GM23338 (cell line): ENCODE measurements around the gene ATOH8. TPM values are rescaled to one million over a fixed set of nuclear protein-coding genes. Genes with fewer than 3 reads are reported as not detected.

Experiments
- ATAC-seq: fragments of 200-7000 bp; cut with Tn5 transposase; 3 replicates; pipeline ENCODE4 v1.9.1; 2020
- DNase-seq: peaks from one replicate; pipeline ENCODE4 v3.0.0-alpha.2; 2015; ENCODE audit warnings: low spot score
- H2AFZ ChIP-seq: fragments of 200-600 bp; sonication (generic); 2 replicates; pipeline ENCODE4 v1.8.0; 2016; ENCODE audit warnings: antibody characterized with exemption, mild to moderate bottlenecking, moderate library complexity
- H3F3A ChIP-seq: fragments of 200-600 bp; sonication (generic); replicated peaks from 2 replicates; pipeline ENCODE4 v1.8.0; 2017; ENCODE audit warnings: antibody characterized with exemption, mixed run types, low read depth
- H3K27ac ChIP-seq: fragments of 200-600 bp; sonication (generic); 2 replicates; pipeline ENCODE4 v1.6.1; 2016; ENCODE audit warnings: low read depth
- H3K27me3 ChIP-seq: fragments of 200-600 bp; sonication (generic); 2 replicates; pipeline ENCODE4 v1.8.0; 2016; ENCODE audit warnings: mild to moderate bottlenecking, mixed run types, moderate library complexity; ENCODE audit not compliant: insufficient read depth
- H3K36me3 ChIP-seq: fragments of 200-600 bp; sonication (generic); 2 replicates; pipeline ENCODE4 v1.8.0; 2016; ENCODE audit warnings: mild to moderate bottlenecking; ENCODE audit not compliant: insufficient read depth
- H3K4me1 ChIP-seq: fragments of 200-600 bp; sonication (generic); 2 replicates; pipeline ENCODE4 v1.8.0; 2016; ENCODE audit warnings: mild to moderate bottlenecking, moderate library complexity; ENCODE audit not compliant: insufficient read depth
- H3K4me2 ChIP-seq: fragments of 200-600 bp; sonication (generic); 2 replicates; pipeline ENCODE4 v1.7.1; 2017; ENCODE audit warnings: mixed run types
- H3K4me3 ChIP-seq: fragments of 200-600 bp; sonication (generic); 2 replicates; pipeline ENCODE4 v1.6.1; 2016; ENCODE audit warnings: mixed run types
- H3K79me2 ChIP-seq: fragments of 200-600 bp; sonication (generic); replicated peaks from 2 replicates; pipeline ENCODE4 v1.8.0; 2017; ENCODE audit warnings: mild to moderate bottlenecking; ENCODE audit not compliant: insufficient read depth
- H3K9me2 ChIP-seq: fragments of 200-600 bp; sonication (generic); 2 replicates; pipeline ENCODE4 v1.8.0; 2017; ENCODE audit not compliant: insufficient read depth
- H4K20me1 ChIP-seq: fragments of 200-600 bp; sonication (generic); replicated peaks from 2 replicates; pipeline ENCODE4 v1.8.0; 2017; ENCODE audit warnings: mild to moderate bottlenecking; ENCODE audit not compliant: insufficient read depth
- H3K27ac Mint-ChIP-seq: 2 replicates; pipeline ENCODE4 v1.8.0; 2020; ENCODE audit warnings: inconsistent platforms, mild to moderate bottlenecking, moderate library complexity, mixed read lengths
- H3K27me3 Mint-ChIP-seq: 3 replicates; pipeline ENCODE4 v1.8.0; 2022; ENCODE audit warnings: low read depth, mild to moderate bottlenecking, moderate library complexity, mixed read lengths, inconsistent platforms; ENCODE audit not compliant: insufficient read depth, poor library complexity
- H3K36me3 Mint-ChIP-seq: 3 replicates; pipeline ENCODE4 v1.8.0; 2021; ENCODE audit warnings: low read depth, mild to moderate bottlenecking, inconsistent platforms, moderate library complexity, mixed read lengths
- H3K4me1 Mint-ChIP-seq: 3 replicates; pipeline ENCODE4 v1.8.0; 2020; ENCODE audit warnings: mild to moderate bottlenecking, inconsistent platforms, mixed read lengths
- H3K4me3 Mint-ChIP-seq: 3 replicates; pipeline ENCODE4 v1.8.0; 2021; ENCODE audit warnings: moderate library complexity, mild to moderate bottlenecking, inconsistent platforms, mixed read lengths
- H3K9me3 Mint-ChIP-seq: 3 replicates; pipeline ENCODE4 v1.8.0; 2020; ENCODE audit warnings: moderate library complexity, mild to moderate bottlenecking, inconsistent platforms, mixed read lengths
- CREB1 ChIP-seq: fragments of 250-450 bp; sonication (Bioruptor Pico); IDR thresholded peaks from 2 replicates; pipeline ENCODE4 v1.5.0; 2020; ENCODE audit warnings: low read depth, mild to moderate bottlenecking, moderate library complexity
- CTCF ChIP-seq, 2 experiments: fragments of 200-600 bp in 1 of 2; sonication (generic) in 1 of 2; conservative IDR thresholded peaks; 2 replicates each; pipeline versions ENCODE4 v1.5.1 to v1.6.1; 2016 to 2017; ENCODE audit warnings: antibody characterized with exemption in 2 of 2, low read depth in 2 of 2, mild to moderate bottlenecking in 2 of 2, moderate library complexity in 1 of 2
- REST ChIP-seq: IDR thresholded peaks from one replicate; pipeline ENCODE4 v1.6.1; 2018; ENCODE audit warnings: antibody characterized with exemption; ENCODE audit not compliant: unreplicated experiment
- ZNF331 ChIP-seq: fragments of 250-450 bp; sonication (Bioruptor Pico); IDR thresholded peaks from 2 replicates; pipeline ENCODE4 v1.5.0; 2020; ENCODE audit warnings: low read depth, mild to moderate bottlenecking, moderate library complexity
- ZNF462 ChIP-seq: fragments of 250-450 bp; sonication (Bioruptor Pico); IDR thresholded peaks from 2 replicates; pipeline ENCODE4 v1.5.0; 2020; ENCODE audit warnings: mild to moderate bottlenecking, moderate library complexity
- polyA plus RNA-seq: library from polyadenylated mRNA; unstranded; fragments of >200 nt; fragmentation: Nextera tagmentation; extraction: Ambion mirVana; gene quantifications from 2 replicates; pipeline ENCODE4 v1.2.1, GENCODE V29; 2016
- total RNA-seq: library from RNA; depleted of rRNA; stranded (reverse); fragments of >200 nt; shearing (Covaris generic); gene quantifications from 2 replicates; pipeline ENCODE4 v1.2.3, GENCODE V29; 2014

Gene ATOH8
- total and polyA plus RNA-seq, 2 experiments from 2014 or later = 0.11 to 0.97 TPM

GRCh38 chr2:85807756-85808155, 54.0 kb downstream of the ATOH8 start:
- H2AFZ ChIP-seq = no peak overlapping the region
- peaks cover 3% of the 10 kb centered on the region; the same call in 1 of the 2 replicates for H3K4me1 ChIP-seq
- no peaks in the 10 kb centered on the region for H3K36me3 Mint-ChIP-seq
- no peak overlapping the region for H3K4me3 ChIP-seq
- H3K36me3 ChIP-seq = no peaks in the 10 kb centered on the region
- H3F3A ChIP-seq = no peaks in the 10 kb centered on the region
- H3K27me3 ChIP-seq = no peaks in the 10 kb centered on the region
- H4K20me1 ChIP-seq = no peaks in the 10 kb centered on the region
- TF ChIP-seq CREB1 (CRISPR knock-in tag) (no peak), ZNF462 (CRISPR knock-in tag) (no peak), ZNF331 (CRISPR knock-in tag) (no peak), REST (no peak), CTCF (conservative IDR thresholded peaks at IDR 0.05; ENCODE audit: low read depth in 2 of 2) (no peak)
- H3K4me3 Mint-ChIP-seq = no peak overlapping the region
- no peaks in the 10 kb centered on the region for H3K4me1 Mint-ChIP-seq
- H3K27ac Mint-ChIP-seq = no peak overlapping the region
- peaks cover 2% of the 10 kb centered on the region for H3K27me3 Mint-ChIP-seq
- H3K27ac ChIP-seq = no peak overlapping the region
- no peaks in the 10 kb centered on the region for H3K79me2 ChIP-seq
- no peak overlapping the region for H3K4me2 ChIP-seq
- no peak for ATAC-seq
- no peaks in the 10 kb centered on the region for H3K9me2 ChIP-seq
- no peak for DNase-seq
- no peaks in the 10 kb centered on the region for H3K9me3 Mint-ChIP-seq
